Epithelial cell of esophagus (primary cell): Measurements from ENCODE around the gene KRT74.
A peak's percentile ranks its signal among the peaks of the same experiment; 100 is the strongest.

Experiments used
- DNase-seq: peaks from one replicate; pipeline ENCODE4 v3.0.0; 2010; ENCODE audit warnings: low read depth
- H3K4me3 ChIP-seq: 2 replicates; pipeline ENCODE4 v1.5.1; 2011; ENCODE audit warnings: mild to moderate bottlenecking, low read length, control low read depth
- CTCF ChIP-seq: IDR thresholded peaks from 2 replicates; pipeline ENCODE4 v1.5.1; 2011; ENCODE audit warnings: low read depth, mild to moderate bottlenecking, low read length, control low read depth, inconsistent platforms; ENCODE audit not compliant: insufficient read depth; ENCODE audit errors: missing control alignments

KRT74 gene

GRCh38 chr12:52582486-52582885 lies 8.8 kb upstream of the KRT74 start:
- no peak for DNase-seq
- TF ChIP-seq CTCF = no peak
- H3K4me3 ChIP-seq = no peak overlapping the region

GRCh38 chr12:52581481-52581880 lies 7.8 kb upstream of the KRT74 start:
- peak; percentile 96 for DNase-seq

GRCh38 chr12:52581066-52581465 lies 7.4 kb upstream of the KRT74 start:
- H3K4me3 ChIP-seq = no peak overlapping the region
- DNase-seq = no peak

More at GRCh38 chr12:52581481-52581880, 7.8 kb upstream of the KRT74 start:
- no peak for TF ChIP-seq CTCF
- no peak overlapping the region for H3K4me3 ChIP-seq

GRCh38 chr12:52580496-52580895 lies 6.9 kb upstream of the KRT74 start:
- TF ChIP-seq CTCF = no peak
- H3K4me3 ChIP-seq = no peak overlapping the region
- DNase-seq = peak; percentile 35

More at GRCh38 chr12:52581066-52581465, 7.4 kb upstream of the KRT74 start:
- no peak for TF ChIP-seq CTCF

GRCh38 chr12:52579468-52580465 lies 6.1 kb upstream of the KRT74 start:
- DNase-seq = peak; percentile 88
- TF ChIP-seq CTCF = no peak
- H3K4me3 ChIP-seq = peak overlapping the region; percentile 12

- no peak for TF ChIP-seq CTCF
- DNase-seq = peak; percentile 40
- no peak overlapping the region for H3K4me3 ChIP-seq
Observed at GRCh38 chr12:52578469-52578868, 4.8 kb upstream of the KRT74 start.

- TF ChIP-seq CTCF = no peak
- no peak overlapping the region for H3K4me3 ChIP-seq
- DNase-seq = no peak
Observed at GRCh38 chr12:52577316-52577715, 3.7 kb upstream of the KRT74 start.
